ENCODE measurements around the gene SH2B3.

SH2B3 gene

GRCh38 chr12:111427417-111428074 lies 21.8 kb downstream of the SH2B3 start:
- H3K4me3 ChIP-seq (ENCODE audit: low read depth, low read length): no peak overlapping the region

- no peak overlapping the region for H3K4me3 ChIP-seq (ENCODE audit: low read depth, low read length)
Measured at GRCh38 chr12:111428081-111428727, 22.5 kb downstream of the SH2B3 start.

- H3K4me3 ChIP-seq (ENCODE audit: low read depth, low read length): no peak overlapping the region
Measured at GRCh38 chr12:111428728-111429175, 23.0 kb downstream of the SH2B3 start.

- H3K4me3 ChIP-seq (ENCODE audit: low read depth, low read length): no peak overlapping the region
Measured at GRCh38 chr12:111429828-111430432, 24.2 kb downstream of the SH2B3 start.

GRCh38 chr12:111430433-111431353 lies 25.0 kb downstream of the SH2B3 start:
- no peak overlapping the region for H3K4me3 ChIP-seq (ENCODE audit: low read depth, low read length)

- no peak overlapping the region for H3K4me3 ChIP-seq (ENCODE audit: low read depth, low read length)
Measured at GRCh38 chr12:111431772-111432171, 26.0 kb downstream of the SH2B3 start.

- H3K4me3 ChIP-seq (ENCODE audit: low read depth, low read length): no peak overlapping the region
Measured at GRCh38 chr12:111434049-111434448, 28.3 kb downstream of the SH2B3 start.

- no peak overlapping the region for H3K4me3 ChIP-seq (ENCODE audit: low read depth, low read length)
Measured at GRCh38 chr12:111434680-111435338, 29.1 kb downstream of the SH2B3 start.

- H3K4me3 ChIP-seq (ENCODE audit: low read depth, low read length): no peak overlapping the region
Measured at GRCh38 chr12:111435661-111436201, 30.0 kb downstream of the SH2B3 start.

- H3K4me3 ChIP-seq (ENCODE audit: low read depth, low read length): no peak overlapping the region
Measured at GRCh38 chr12:111436266-111436665, 30.5 kb downstream of the SH2B3 start.

GRCh38 chr12:111436811-111437210 lies 31.1 kb downstream of the SH2B3 start:
- no peak overlapping the region for H3K4me3 ChIP-seq (ENCODE audit: low read depth, low read length)

GRCh38 chr12:111437816-111438454 lies 32.2 kb downstream of the SH2B3 start:
- no peak overlapping the region for H3K4me3 ChIP-seq (ENCODE audit: low read depth, low read length)

- no peak overlapping the region for H3K4me3 ChIP-seq (ENCODE audit: low read depth, low read length)
Measured at GRCh38 chr12:111438481-111438880, 32.8 kb downstream of the SH2B3 start.

- H3K4me3 ChIP-seq (ENCODE audit: low read depth, low read length): no peak overlapping the region
Measured at GRCh38 chr12:111439657-111440151, 34.0 kb downstream of the SH2B3 start.

- H3K4me3 ChIP-seq (ENCODE audit: low read depth, low read length): no peak overlapping the region
Measured at GRCh38 chr12:111440152-111440551, 34.4 kb downstream of the SH2B3 start.

- H3K4me3 ChIP-seq (ENCODE audit: low read depth, low read length): no peak overlapping the region
Measured at GRCh38 chr12:111440631-111441030, 34.9 kb downstream of the SH2B3 start.

- no peak overlapping the region for H3K4me3 ChIP-seq (ENCODE audit: low read depth, low read length)
Measured at GRCh38 chr12:111441107-111441928, 35.6 kb downstream of the SH2B3 start.

- no peak overlapping the region for H3K4me3 ChIP-seq (ENCODE audit: low read depth, low read length)
Measured at GRCh38 chr12:111442301-111443045, 36.8 kb downstream of the SH2B3 start.

Measured in iPS-11a (cell line).